ENCODE measurements around the gene MEG3.
"Not testable (repeated sequence)": the region's sequence is repeated elsewhere in the genome, so short reads cannot be mapped to it uniquely, and the experiment has no call there.

The MEG3 gene

GRCh38 chr14:100788517-100788916, 37.4 kb upstream of the MEG3 start:
- H3K4me2 ChIP-seq = no peak overlapping the region
- H3K4me3 ChIP-seq = no peak overlapping the region
- H3K9me3 ChIP-seq (replicated peaks in 1 of 11) = no peaks in the 10 kb centered on the region
- TF ChIP-seq Cebpa-rat (IDR thresholded peaks at IDR 0.05) = no peak
- no peaks in the 10 kb centered on the region for H3K27me3 ChIP-seq
- H3K36me3 ChIP-seq = no peaks in the 10 kb centered on the region
- H3K4me1 ChIP-seq = no peaks in the 10 kb centered on the region
- H3K27ac ChIP-seq = no peak overlapping the region
- no peak overlapping the region for H3K9ac ChIP-seq
- no peaks in the 10 kb centered on the region for H4K20me1 ChIP-seq

- TF ChIP-seq Cebpa-rat (IDR thresholded peaks at IDR 0.05) = no peak
- Histone ChIP-seq H3K9me3 (replicated peaks in 1 of 11) (no peaks in the 10 kb centered on the region), H3K27me3 (no peaks in the 10 kb centered on the region), H3K4me1 (no peaks in the 10 kb centered on the region), H3K9ac (no peak overlapping the region), H4K20me1 (no peaks in the 10 kb centered on the region), H3K4me2 (no peak overlapping the region), H3K27ac (no peak overlapping the region), H3K36me3 (no peaks in the 10 kb centered on the region), H3K4me3 (no peak overlapping the region)
Observed at GRCh38 chr14:100788942-100789341, 37.0 kb upstream of the MEG3 start.

GRCh38 chr14:100789460-100790417, 36.2 kb upstream of the MEG3 start:
- no peak for TF ChIP-seq Cebpa-rat (IDR thresholded peaks at IDR 0.05)
- Histone ChIP-seq H3K4me3 (no peak overlapping the region), H3K4me1 (no peaks in the 10 kb centered on the region), H3K27ac (no peak overlapping the region), H3K27me3 (no peaks in the 10 kb centered on the region), H3K4me2 (no peak overlapping the region), H4K20me1 (no peaks in the 10 kb centered on the region), H3K9ac (no peak overlapping the region), H3K36me3 (no peaks in the 10 kb centered on the region), H3K9me3 (replicated peaks in 1 of 11) (no peaks in the 10 kb centered on the region)

GRCh38 chr14:100790502-100791347, 35.2 kb upstream of the MEG3 start:
- H3K36me3 ChIP-seq = no peaks in the 10 kb centered on the region

GRCh38 chr14:100791348-100791735, 34.6 kb upstream of the MEG3 start:
- TF ChIP-seq Cebpa-rat (IDR thresholded peaks at IDR 0.05) = no peak
- no peaks in the 10 kb centered on the region for H3K9me3 ChIP-seq (replicated peaks in 1 of 11)
- no peaks in the 10 kb centered on the region for H3K27me3 ChIP-seq
- H4K20me1 ChIP-seq = no peaks in the 10 kb centered on the region
- H3K9ac ChIP-seq = no peak overlapping the region
- no peak overlapping the region for H3K4me2 ChIP-seq
- no peak overlapping the region for H3K27ac ChIP-seq
- H3K36me3 ChIP-seq = no peaks in the 10 kb centered on the region
- H3K4me3 ChIP-seq = no peak overlapping the region
- H3K4me1 ChIP-seq = no peaks in the 10 kb centered on the region

More at GRCh38 chr14:100790502-100791347, 35.2 kb upstream of the MEG3 start:
- no peak overlapping the region for H3K4me3 ChIP-seq
- TF ChIP-seq Cebpa-rat (IDR thresholded peaks at IDR 0.05) = no peak
- no peaks in the 10 kb centered on the region for H3K27me3 ChIP-seq
- no peak overlapping the region for H3K4me2 ChIP-seq
- H3K9me3 ChIP-seq (replicated peaks in 1 of 11) = no peaks in the 10 kb centered on the region
- H3K9ac ChIP-seq = no peak overlapping the region
- no peaks in the 10 kb centered on the region for H3K4me1 ChIP-seq
- H3K27ac ChIP-seq = no peak overlapping the region
- H4K20me1 ChIP-seq = no peaks in the 10 kb centered on the region

GRCh38 chr14:100791995-100792394, 33.9 kb upstream of the MEG3 start:
- no peak overlapping the region for H3K4me2 ChIP-seq
- no peaks in the 10 kb centered on the region for H4K20me1 ChIP-seq
- no peaks in the 10 kb centered on the region for H3K27me3 ChIP-seq
- H3K36me3 ChIP-seq = no peaks in the 10 kb centered on the region
- H3K27ac ChIP-seq = no peak overlapping the region
- H3K9me3 ChIP-seq (replicated peaks in 1 of 11) = no peaks in the 10 kb centered on the region
- no peak overlapping the region for H3K9ac ChIP-seq
- no peak for TF ChIP-seq Cebpa-rat (IDR thresholded peaks at IDR 0.05)
- H3K4me1 ChIP-seq = no peaks in the 10 kb centered on the region
- H3K4me3 ChIP-seq = no peak overlapping the region

- H3K4me1 ChIP-seq = peaks cover 0 to 9% (median 8%) of the 10 kb centered on the region in 10 experiments; a peak in 14 of 20 replicates
- H3K27ac ChIP-seq = no peak overlapping the region
- no peaks in the 10 kb centered on the region for H4K20me1 ChIP-seq
- H3K36me3 ChIP-seq = no peaks in the 10 kb centered on the region
- no peaks in the 10 kb centered on the region for H3K9me3 ChIP-seq (replicated peaks in 1 of 11)
- H3K9ac ChIP-seq = no peak overlapping the region
- no peak overlapping the region for H3K4me3 ChIP-seq
- H3K4me2 ChIP-seq = no peak overlapping the region
- TF ChIP-seq Cebpa-rat (IDR thresholded peaks at IDR 0.05) = no peak
- H3K27me3 ChIP-seq = no peaks in the 10 kb centered on the region
Observed at GRCh38 chr14:100796946-100797345, 29.0 kb upstream of the MEG3 start.

GRCh38 chr14:100800041-100800440, 25.9 kb upstream of the MEG3 start:
- no peak overlapping the region for H3K4me3 ChIP-seq
- no peak for TF ChIP-seq Cebpa-rat (IDR thresholded peaks at IDR 0.05)
- no peaks in the 10 kb centered on the region for H3K9me3 ChIP-seq (replicated peaks in 1 of 11)
- no peak overlapping the region for H3K4me2 ChIP-seq
- no peaks in the 10 kb centered on the region for H4K20me1 ChIP-seq
- no peaks in the 10 kb centered on the region for H3K36me3 ChIP-seq
- peaks cover 0 to 19% (median 9%) of the 10 kb centered on the region in 10 experiments; a peak in 14 of 20 replicates for H3K4me1 ChIP-seq
- H3K27ac ChIP-seq = no peak overlapping the region
- no peak overlapping the region for H3K9ac ChIP-seq
- no peaks in the 10 kb centered on the region for H3K27me3 ChIP-seq

GRCh38 chr14:100801433-100801832, 24.5 kb upstream of the MEG3 start:
- not testable (repeated sequence) for H3K27ac ChIP-seq, H4K20me1 ChIP-seq, H3K36me3 ChIP-seq, H3K9ac ChIP-seq, H3K4me3 ChIP-seq, H3K27me3 ChIP-seq
- Histone ChIP-seq H3K4me1 (peaks cover 0 to 24% (median 9%) of the 10 kb centered on the region in 10 experiments; a peak in 14 of 20 replicates), H3K9me3 (replicated peaks in 1 of 11) (peaks cover 3 to 10% (median 6%) of the 10 kb centered on the region in 11 experiments; a peak in 21 of 22 replicates), H3K4me2 (peak overlapping the region in 9 of 11 experiments; percentile 8 to 59 (median 45); a peak in 16 of 22 replicates)

Measured in BLaER1 treated with 17β-estradiol and CSF1 and Interleukin-3, amounts not matched to agents 10 nM and 100 nM (cell line).